K562 (cell line): ENCODE measurements around the gene TASP1. TPM values are rescaled to one million over a fixed set of nuclear protein-coding genes. Genes with fewer than 3 reads are reported as not detected.

Experiments used
- ARID3B ChIP-seq: fragments of 250-450 bp; sonication (Bioruptor Pico); IDR thresholded peaks from 2 replicates; pipeline ENCODE4 v1.4.0; 2020; ENCODE audit warnings: borderline replicate concordance
- CBX1 ChIP-seq: sonication (generic); IDR thresholded peaks from 2 replicates; pipeline ENCODE4 v1.6.1; 2016; ENCODE audit warnings: antibody characterized with exemption, low read depth, mild to moderate bottlenecking
- FOS ChIP-seq: IDR thresholded peaks from 3 replicates; pipeline ENCODE4 v1.6.1; 2011; ENCODE audit not compliant: insufficient read length; ENCODE audit errors: extremely low read depth
- GABPA ChIP-seq: fragments of 200-800 bp; sonication (Bioruptor generic); conservative IDR thresholded peaks from 2 replicates; pipeline ENCODE4 v1.6.1; 2016; ENCODE audit warnings: low read depth, missing genetic modification characterization, missing compliant biosample characterization
- HDAC1 ChIP-seq, 2 experiments: fragments of 450-650 bp; IDR thresholded peaks; 2 replicates each; pipeline ENCODE4 v1.6.1; 2016 to 2017; ENCODE audit warnings: inconsistent platforms in 1 of 2, mild to moderate bottlenecking in 1 of 2, moderate library complexity in 1 of 2
- ID3 ChIP-seq, 2 experiments: fragments of 250-450 bp in 1 of 2; fragments of 450-650 bp in 1 of 2; sonication (Bioruptor Pico) in 1 of 2; IDR thresholded peaks; 2 replicates each; pipeline versions ENCODE4 v1.6.1 to v1.8.0; 2016 to 2021; ENCODE audit warnings: mild to moderate bottlenecking in 2 of 2, moderate library complexity in 2 of 2, missing compliant biosample characterization in 1 of 2, missing genetic modification characterization in 1 of 2
- NR2F6 ChIP-seq: fragments of 450-650 bp; formaldehyde crosslinking; IDR thresholded peaks from 2 replicates; pipeline ENCODE4 v1.4.0; 2020; ENCODE audit warnings: mild to moderate bottlenecking
- PATZ1 ChIP-seq: fragments of 250-450 bp; sonication (Bioruptor Pico); IDR thresholded peaks from 2 replicates; pipeline ENCODE4 v1.5.0; 2020; ENCODE audit warnings: mild to moderate bottlenecking, borderline replicate concordance
- TAF9B ChIP-seq: fragments of 450-650 bp; IDR thresholded peaks from 2 replicates; pipeline ENCODE4 v1.6.1; 2018; ENCODE audit warnings: mild to moderate bottlenecking; ENCODE audit not compliant: partially characterized antibody
- ZNF140 ChIP-seq: fragments of 250-450 bp; sonication (Bioruptor Pico); IDR thresholded peaks from 2 replicates; pipeline ENCODE4 v1.8.0; 2021; ENCODE audit warnings: moderate library complexity, mild to moderate bottlenecking, inconsistent platforms
- ZNF23 ChIP-seq: fragments of 250-450 bp; sonication (Bioruptor Pico); IDR thresholded peaks from 2 replicates; pipeline ENCODE4 v1.4.0; 2020; ENCODE audit warnings: mild to moderate bottlenecking
- ZNF316 ChIP-seq: fragments of 450-650 bp; IDR thresholded peaks from 2 replicates; pipeline ENCODE4 v1.6.1; 2016
- ZNF398 ChIP-seq: fragments of 250-450 bp; sonication (Bioruptor Pico); IDR thresholded peaks from 2 replicates; pipeline ENCODE4 v1.8.0; 2021; ENCODE audit warnings: moderate library complexity, mild to moderate bottlenecking, inconsistent platforms
- ZNF431 ChIP-seq: sonication (generic); formaldehyde crosslinking; IDR thresholded peaks from 2 replicates; pipeline ENCODE4 v1.8.0; 2022; ENCODE audit warnings: mild to moderate bottlenecking, missing genetic modification reagents
- polyA plus RNA-seq, 8 experiments: library from polyadenylated mRNA; depleted of rRNA in 4 of 8; stranded (reverse) in 5 of 8; unstranded in 3 of 8; fragments of >200 nt; fragmentation: Nextera tagmentation in 2 of 8; fragmentation: Illumina TruSeq in 1 of 8; extraction: Ambion mirVana in 2 of 8; extraction: Trizol in 1 of 8; gene quantifications; 2 replicates each; pipeline versions ENCODE4 v1.2.1 to v1.2.3, GENCODE V29; 2011 to 2014; ENCODE audit warnings: inconsistent platforms in 1 of 8, missing spikeins in 1 of 8
- total RNA-seq, 7 experiments: library from RNA; depleted of rRNA in 6 of 7; stranded (reverse); fragments of >200 nt in 6 of 7; fragmentation: Illumina TruSeq in 2 of 7; extraction: Trizol in 2 of 7; gene quantifications; 2 replicates each; pipeline versions ENCODE4 v1.2.1 to v1.2.3, GENCODE V29; 2011 to 2021; ENCODE audit warnings: low replicate concordance in 1 of 7
- TF ChIP-seq, protein P1 (sequence below): fragments of 250-450 bp; sonication (Bioruptor Pico); IDR thresholded peaks from 2 replicates; pipeline ENCODE4 v1.4.0; 2020; ENCODE audit warnings: mild to moderate bottlenecking, moderate library complexity
- TF ChIP-seq, protein P2 (sequence below), 2 experiments: fragments of 450-650 bp; IDR thresholded peaks; 2 replicates each; pipeline ENCODE4 v1.6.1; 2016

TASP1 gene
- total and polyA plus RNA-seq, 9 of the 15 experiments (the other 6 are each of a cell fraction or from before 2014, with no cell fraction given) = 3.7 to 10.6 (median 6.4) TPM

GRCh38 chr20:13638496-13639149 lies at the start of gene TASP1 (continued):
- TF ChIP-seq ID3 (CRISPR knock-in tag; IDR thresholded peaks at IDR 0.05) (no peak), ID3 (tag; IDR thresholded peaks at IDR 0.05) (0 out of 2 replicates have a peak, but pooled peaks have one; percentile 40), TAF9B (peak; percentile 27), ZNF23 (CRISPR knock-in tag) (no peak), ZNF431 (CRISPR knock-in tag) (no peak), ZNF316 (no peak), HDAC1 (IDR thresholded peaks at IDR 0.05) (peak in 1 of 2 experiments; percentile 86; a peak in 2 of 4 replicates), GABPA (tag) (peak; percentile 94), ZNF140 (no peak), CBX1 (no peak), ZNF398 (CRISPR knock-in tag) (no peak), ARID3B (CRISPR knock-in tag) (0 out of 2 replicates have a peak, but pooled peaks have one; percentile 53), NR2F6 (CRISPR knock-in tag) (no peak), FOS (peak; percentile 55), PATZ1 (no peak)
- TF ChIP-seq, protein P1, sequence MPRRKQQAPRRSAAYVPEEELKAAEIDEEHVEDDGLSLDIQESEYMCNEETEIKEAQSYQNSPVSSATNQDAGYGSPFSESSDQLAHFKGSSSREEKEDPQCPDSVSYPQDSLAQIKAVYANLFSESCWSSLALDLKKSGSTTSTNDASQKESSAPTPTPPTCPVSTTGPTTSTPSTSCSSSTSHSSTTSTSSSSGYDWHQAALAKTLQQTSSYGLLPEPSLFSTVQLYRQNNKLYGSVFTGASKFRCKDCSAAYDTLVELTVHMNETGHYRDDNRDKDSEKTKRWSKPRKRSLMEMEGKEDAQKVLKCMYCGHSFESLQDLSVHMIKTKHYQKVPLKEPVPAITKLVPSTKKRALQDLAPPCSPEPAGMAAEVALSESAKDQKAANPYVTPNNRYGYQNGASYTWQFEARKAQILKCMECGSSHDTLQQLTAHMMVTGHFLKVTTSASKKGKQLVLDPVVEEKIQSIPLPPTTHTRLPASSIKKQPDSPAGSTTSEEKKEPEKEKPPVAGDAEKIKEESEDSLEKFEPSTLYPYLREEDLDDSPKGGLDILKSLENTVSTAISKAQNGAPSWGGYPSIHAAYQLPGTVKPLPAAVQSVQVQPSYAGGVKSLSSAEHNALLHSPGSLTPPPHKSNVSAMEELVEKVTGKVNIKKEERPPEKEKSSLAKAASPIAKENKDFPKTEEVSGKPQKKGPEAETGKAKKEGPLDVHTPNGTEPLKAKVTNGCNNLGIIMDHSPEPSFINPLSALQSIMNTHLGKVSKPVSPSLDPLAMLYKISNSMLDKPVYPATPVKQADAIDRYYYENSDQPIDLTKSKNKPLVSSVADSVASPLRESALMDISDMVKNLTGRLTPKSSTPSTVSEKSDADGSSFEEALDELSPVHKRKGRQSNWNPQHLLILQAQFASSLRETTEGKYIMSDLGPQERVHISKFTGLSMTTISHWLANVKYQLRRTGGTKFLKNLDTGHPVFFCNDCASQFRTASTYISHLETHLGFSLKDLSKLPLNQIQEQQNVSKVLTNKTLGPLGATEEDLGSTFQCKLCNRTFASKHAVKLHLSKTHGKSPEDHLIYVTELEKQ (CRISPR knock-in tag) = no peak
- TF ChIP-seq, protein P2, sequence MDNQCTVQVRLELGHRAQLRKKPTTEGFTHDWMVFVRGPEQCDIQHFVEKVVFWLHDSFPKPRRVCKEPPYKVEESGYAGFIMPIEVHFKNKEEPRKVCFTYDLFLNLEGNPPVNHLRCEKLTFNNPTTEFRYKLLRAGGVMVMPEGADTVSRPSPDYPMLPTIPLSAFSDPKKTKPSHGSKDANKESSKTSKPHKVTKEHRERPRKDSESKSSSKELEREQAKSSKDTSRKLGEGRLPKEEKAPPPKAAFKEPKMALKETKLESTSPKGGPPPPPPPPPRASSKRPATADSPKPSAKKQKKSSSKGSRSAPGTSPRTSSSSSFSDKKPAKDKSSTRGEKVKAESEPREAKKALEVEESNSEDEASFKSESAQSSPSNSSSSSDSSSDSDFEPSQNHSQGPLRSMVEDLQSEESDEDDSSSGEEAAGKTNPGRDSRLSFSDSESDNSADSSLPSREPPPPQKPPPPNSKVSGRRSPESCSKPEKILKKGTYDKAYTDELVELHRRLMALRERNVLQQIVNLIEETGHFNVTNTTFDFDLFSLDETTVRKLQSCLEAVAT (IDR thresholded peaks at IDR 0.05) = no peak
